HG03196 (cell line): ENCODE data around the gene PCDHGA11.
A peak's percentile ranks its signal among the peaks of the same experiment; 100 is the strongest.
"Not testable (repeated sequence)": the region's sequence is repeated elsewhere in the genome, so short reads cannot be mapped to it uniquely, and the experiment has no call there.

ENCODE experiments used
- ATAC-seq: cut with Tn5 transposase; IDR thresholded peaks from one replicate; pipeline ENCODE4 v1.9.1; 2021; ENCODE audit not compliant: unreplicated experiment

PCDHGA11 gene

GRCh38 chr5:141398608-141399007, 22.2 kb upstream of the PCDHGA11 start:
- ATAC-seq = no peak

GRCh38 chr5:141399555-141400258, 21.1 kb upstream of the PCDHGA11 start:
- ATAC-seq = no peak

- no peak for ATAC-seq
These were observed 18.2 kb upstream of the PCDHGA11 start, which contains the start of gene PCDHGA9 for GRCh38 chr5:141402553-141403243. Gene PCDHGA9, plus strand, starts transcription at chr5:141402778. Its CDS starts 175 bp downstream, at chr5:141402953.

GRCh38 chr5:141403387-141403786, 17.5 kb upstream of the PCDHGA11 start:
- ATAC-seq = no peak

- not testable (repeated sequence) for ATAC-seq
These were observed 12.9 kb upstream of the PCDHGA11 start, which contains the start of gene PCDHGB6 for GRCh38 chr5:141407790-141408505. Gene PCDHGB6, plus strand, starts transcription at chr5:141408021. Its CDS starts 182 bp downstream, at chr5:141408203.

- no peak for ATAC-seq
These were observed 11.1 kb upstream of the PCDHGA11 start for GRCh38 chr5:141409598-141410306.

- ATAC-seq = no peak
These were observed 9.3 kb upstream of the PCDHGA11 start for GRCh38 chr5:141411575-141411974.

GRCh38 chr5:141412854-141413539, 7.9 kb upstream of the PCDHGA11 start, which contains the start of gene PCDHGA10:
Gene PCDHGA10, plus strand, starts transcription at chr5:141412987. Its CDS starts 189 bp downstream, at chr5:141413176.
- peak; percentile 63 for ATAC-seq

GRCh38 chr5:141413540-141414069, 7.2 kb upstream of the PCDHGA11 start:
- ATAC-seq = no peak

- ATAC-seq = not testable (repeated sequence)
These were observed 6.1 kb upstream of the PCDHGA11 start for GRCh38 chr5:141414548-141415274.

- not testable (repeated sequence) for ATAC-seq
These were observed 5.6 kb upstream of the PCDHGA11 start for GRCh38 chr5:141415275-141415618.

GRCh38 chr5:141417494-141418172, 3.2 kb upstream of the PCDHGA11 start, which contains the start of gene PCDHGB7:
Gene PCDHGB7, plus strand, starts transcription at chr5:141417677. Its CDS starts 183 bp downstream, at chr5:141417860.
- ATAC-seq = peak; percentile 77

- ATAC-seq = no peak
These were observed 1.6 kb upstream of the PCDHGA11 start for GRCh38 chr5:141419074-141419880.

- no peak for ATAC-seq
These were observed 621 bp downstream of the PCDHGA11 start for GRCh38 chr5:141421489-141421855.

GRCh38 chr5:141422742-141423291, 2.0 kb downstream of the PCDHGA11 start:
- ATAC-seq = no peak

- ATAC-seq = no peak
These were observed 7.1 kb downstream of the PCDHGA11 start for GRCh38 chr5:141427783-141428426.
